HepG2 (cell line): ENCODE data around the gene GLT1D1. TPM values are rescaled to one million over a fixed set of nuclear protein-coding genes. Genes with fewer than 3 reads are reported as not detected.

Experiments used
- ATAC-seq: fragments of 200-7000 bp; cut with Tn5 transposase; 3 replicates; pipeline ENCODE4 v1.9.1; 2020; ENCODE audit warnings: mild to moderate bottlenecking, moderate library complexity
- BruUV-seq: library from RNA; stranded (reverse); fragments of 400-500 nt; replicated peaks from 2 replicates; lab custom pipeline; 2021; lab: Mats Ljungman, UMichigan
- CTCF ChIA-PET: fragments of 300-600 bp; formaldehyde crosslinking; extraction: SDS; loops from one replicate; lab custom pipeline; 2021; ENCODE audit warnings: low total read pairs, inconsistent platforms, low intra/inter-chr PET ratio; lab: Yijun Ruan, JAX
- POLR2A ChIA-PET: fragments of 350-600 bp; sonication (Branson Sonifier 250); formaldehyde crosslinking; loops from one replicate; lab custom pipeline; 2020; ENCODE audit warnings: antibody characterized with exemption, inconsistent platforms; lab: Yijun Ruan, JAX
- DNase-seq: peaks from one replicate; pipeline ENCODE4 v3.0.0-alpha.2; 2015; ENCODE audit warnings: low spot score
- FAIRE-seq: peaks from 3 replicates; lab custom pipeline; 2011; peaks lifted over from hg19 to GRCh38; lab: Jason Lieb, UNC
- H2AFZ ChIP-seq: one replicate; pipeline ENCODE4 v1.6.1; 2011; ENCODE audit warnings: low read length, inconsistent platforms
- H3K27ac ChIP-seq: fragments of 300-600 bp; 3 replicates; pipeline ENCODE4 v1.8.0; 2011; ENCODE audit warnings: mixed run types, mild to moderate bottlenecking, mixed read lengths, low read length, inconsistent platforms; ENCODE audit not compliant: insufficient read depth; ENCODE audit errors: extremely low read length
- H3K27me3 ChIP-seq, 2 experiments: fragments of 200-600 bp in 1 of 2; 2 replicates in 1 of 2; 3 replicates in 1 of 2; pipeline versions ENCODE4 v1.6.0 to v1.8.0; 2011; ENCODE audit warnings: low read length in 2 of 2, mild to moderate bottlenecking in 2 of 2, moderate library complexity in 2 of 2, inconsistent platforms in 1 of 2; ENCODE audit not compliant: insufficient read depth in 2 of 2, control insufficient read depth in 1 of 2
- H3K36me3 ChIP-seq, 2 experiments: fragments of 200-600 bp in 1 of 2; replicated peaks in 1 of 2; 2 replicates in 1 of 2; 3 replicates in 1 of 2; pipeline versions ENCODE4 v1.5.1 to v1.8.0; 2011; ENCODE audit warnings: low read length in 2 of 2, inconsistent platforms in 1 of 2; ENCODE audit not compliant: insufficient read depth in 2 of 2, control insufficient read depth in 1 of 2
- H3K4me1 ChIP-seq: 2 replicates; pipeline ENCODE4 v1.5.1; 2012; ENCODE audit warnings: low read length, inconsistent platforms; ENCODE audit not compliant: insufficient read depth
- H3K4me2 ChIP-seq: 2 replicates; pipeline ENCODE4 v1.6.0; 2011; ENCODE audit warnings: low read depth, low read length, inconsistent platforms
- H3K4me3 ChIP-seq, 3 experiments: fragments of 200-600 bp in 1 of 3; sonication (generic), shearing (Covaris generic) in 1 of 3; replicated peaks in 1 of 3; 2 replicates each; pipeline ENCODE4 v1.5.1; 2011 to 2016; ENCODE audit warnings: low read length in 3 of 3, inconsistent platforms in 2 of 3, low read depth in 2 of 3, mild to moderate bottlenecking in 2 of 3, control low read depth in 1 of 3, mixed read lengths in 1 of 3; ENCODE audit not compliant: insufficient read depth in 1 of 3
- H3K79me2 ChIP-seq: one replicate; pipeline ENCODE4 v1.6.1; 2011; ENCODE audit warnings: low read length, inconsistent platforms; ENCODE audit not compliant: insufficient read depth
- H3K9ac ChIP-seq: 2 replicates; pipeline ENCODE4 v1.6.0; 2011; ENCODE audit warnings: mild to moderate bottlenecking, low read depth, low read length, inconsistent platforms; ENCODE audit not compliant: insufficient read depth
- H3K9me3 ChIP-seq: 2 replicates; pipeline ENCODE4 v1.5.1; 2012; ENCODE audit warnings: mild to moderate bottlenecking, low read length
- H4K20me1 ChIP-seq: 2 replicates; pipeline ENCODE4 v1.6.0; 2011; ENCODE audit warnings: inconsistent platforms, mild to moderate bottlenecking, low read length, moderate library complexity; ENCODE audit not compliant: insufficient read depth
- GTF2F1 ChIP-seq: fragments of 150-350 bp; IDR thresholded peaks from 2 replicates; pipeline ENCODE4 v1.6.1; 2014; ENCODE audit warnings: low read length
- KLF9 ChIP-seq: IDR thresholded peaks from 2 replicates; pipeline ENCODE4 v1.6.1; 2016; ENCODE audit warnings: low read depth
- MLLT10 ChIP-seq: sonication (generic); formaldehyde crosslinking; IDR thresholded peaks from 2 replicates; pipeline ENCODE4 v1.4.0; 2020; ENCODE audit warnings: missing genetic modification reagents
- MZF1 ChIP-seq: sonication (generic); formaldehyde crosslinking; IDR thresholded peaks from 2 replicates; pipeline ENCODE4 v1.8.1; 2023; ENCODE audit warnings: mild to moderate bottlenecking, missing genetic modification reagents, borderline replicate concordance
- PRDM10 ChIP-seq: sonication (generic); formaldehyde crosslinking; IDR thresholded peaks from 2 replicates; pipeline ENCODE4 v1.4.0; 2020; ENCODE audit warnings: low read depth, missing genetic modification reagents
- RBFOX2 ChIP-seq: fragments of 200-400 bp; formaldehyde crosslinking; IDR thresholded peaks from 2 replicates; pipeline ENCODE4 v1.6.1; 2017; ENCODE audit warnings: low read depth, mild to moderate bottlenecking, low read length
- SATB2 ChIP-seq: sonication (generic); formaldehyde crosslinking; IDR thresholded peaks from 2 replicates; pipeline ENCODE4 v1.5.0; 2020; ENCODE audit warnings: missing genetic modification reagents
- TBX2 ChIP-seq: sonication (generic); formaldehyde crosslinking; IDR thresholded peaks from 2 replicates; pipeline ENCODE4 v1.5.0; 2020; ENCODE audit warnings: missing genetic modification reagents, mild to moderate bottlenecking, borderline replicate concordance
- XBP1 ChIP-seq: sonication (generic); formaldehyde crosslinking; IDR thresholded peaks from 2 replicates; pipeline ENCODE4 v1.5.0; 2020; ENCODE audit warnings: missing genetic modification reagents
- XRCC5 ChIP-seq: fragments of 200-400 bp; formaldehyde crosslinking; optimal IDR thresholded peaks from 2 replicates; pipeline ENCODE3; 2017; ENCODE audit warnings: mild to moderate bottlenecking, low read length
- ZBTB33 ChIP-seq: sonication (generic); formaldehyde crosslinking; IDR thresholded peaks from 2 replicates; pipeline ENCODE4 v1.4.0; 2020; ENCODE audit warnings: missing genetic modification reagents
- ZBTB7B ChIP-seq: sonication (generic); formaldehyde crosslinking; IDR thresholded peaks from 2 replicates; pipeline ENCODE4 v1.4.0; 2020; ENCODE audit warnings: missing genetic modification reagents
- ZNF232 ChIP-seq: sonication (generic); formaldehyde crosslinking; IDR thresholded peaks from 2 replicates; pipeline ENCODE4 v1.4.0; 2020; ENCODE audit warnings: missing genetic modification reagents, borderline replicate concordance
- ZNF296 ChIP-seq: sonication (generic); formaldehyde crosslinking; conservative IDR thresholded peaks from 2 replicates; pipeline ENCODE4 v1.5.0; 2020; ENCODE audit warnings: mild to moderate bottlenecking, missing genetic modification reagents
- ZNF350 ChIP-seq: sonication (generic); formaldehyde crosslinking; IDR thresholded peaks from 2 replicates; pipeline ENCODE4 v1.4.0; 2020; ENCODE audit warnings: mild to moderate bottlenecking, low read depth, missing genetic modification reagents, borderline replicate concordance
- ZNF639 ChIP-seq: conservative IDR thresholded peaks from 2 replicates; pipeline ENCODE4 v1.6.1; 2018; ENCODE audit warnings: missing genetic modification reagents
- ZNF781 ChIP-seq: sonication (generic); formaldehyde crosslinking; IDR thresholded peaks from 2 replicates; pipeline ENCODE4 v1.5.1; 2020; ENCODE audit warnings: borderline replicate concordance, mild to moderate bottlenecking, missing genetic modification reagents; ENCODE audit errors: not compliant biosample characterization
- ZSCAN31 ChIP-seq: sonication (generic); formaldehyde crosslinking; IDR thresholded peaks from 2 replicates; pipeline ENCODE4 v1.5.0; 2020; ENCODE audit warnings: low read depth, mild to moderate bottlenecking, missing genetic modification reagents
- WGBS: methylation state at CpG from one replicate; pipeline ENCODE4 v1.1.6; 2017; ENCODE audit warnings: low lambda C conversion rate; 5-methylcytosine and 5-hydroxymethylcytosine counted together
- in situ Hi-C: cut with HindIII; loops from 2 replicates; pipeline ENCODE4 v1.10.0; 2017; ENCODE audit warnings: low pct_unique_long_range_greater_than_20kb; ENCODE audit not compliant: extremely low pct_ligation_motif_present
- intact Hi-C: fragments of 100-400 bp; cut with micrococcal nuclease; formaldehyde crosslinking; loops from one replicate; pipeline ENCODE4 v1.10.0; 2022; ENCODE audit not compliant: unreplicated experiment
- polyA plus RNA-seq, 8 experiments: library from polyadenylated mRNA; depleted of rRNA in 3 of 8; stranded (reverse) in 7 of 8; unstranded in 1 of 8; fragments of >200 nt; fragmentation: Illumina TruSeq in 4 of 8; extraction: Trizol in 4 of 8; gene quantifications; 2 replicates each; pipeline versions ENCODE4 v1.2.1 to v1.2.3, GENCODE V29; 2011 to 2016; ENCODE audit warnings: low read depth in 4 of 8, missing spikeins in 1 of 8, mixed read lengths in 1 of 8; ENCODE audit not compliant: insufficient read depth in 1 of 8
- total RNA-seq, 5 experiments: library from RNA; depleted of rRNA; stranded (reverse); fragments of >200 nt; fragmentation: Illumina TruSeq; extraction: Trizol; gene quantifications; 2 replicates each; pipeline ENCODE4 v1.2.3, GENCODE V29; 2016; ENCODE audit warnings: low read depth in 1 of 5
- TF ChIP-seq, protein P1 (sequence below): IDR thresholded peaks from 2 replicates; pipeline ENCODE4 v1.6.1; 2016; ENCODE audit warnings: missing genetic modification reagents, missing compliant biosample characterization

Gene GLT1D1
- total and polyA plus RNA-seq, 2 of the 13 experiments (the other 11 are each of a cell fraction or from before 2014, with no cell fraction given), result 0.09 to 0.17 TPM

- ATAC-seq (no peak), FAIRE-seq (no peak), DNase-seq (no peak)
- CTCF ChIA-PET, result no interaction called here
- POLR2A ChIA-PET, result no interaction called here
- Histone ChIP-seq H3K4me1 (peaks cover 34% of the 10 kb centered on the region), H3K79me2 (peaks cover 81% of the 10 kb centered on the region), H4K20me1 (peaks cover 16% of the 10 kb centered on the region), H3K9ac (no peak overlapping the region), H3K27me3 (no peaks in the 10 kb centered on the region), H3K27ac (no peak overlapping the region), H3K9me3 (no peaks in the 10 kb centered on the region), H3K4me3 (no peak overlapping the region), H2AFZ (no peak overlapping the region), H3K4me2 (no peak overlapping the region), H3K36me3 (peaks cover 7 to 41% of the 10 kb centered on the region in 2 experiments; a peak in 4 of 5 replicates)
- intact Hi-C loops, result no loop called here
- in situ Hi-C loops, result no loop called here
- BruUV-seq, result no TSS peak
- 98% methylated on average over 4 of the region's 4 CpGs for WGBS
- no peak for TF ChIP-seq ZSCAN31 (CRISPR knock-in tag)
- TF ChIP-seq XRCC5, result no peak
- no peak for TF ChIP-seq MLLT10 (CRISPR knock-in tag)
- no peak for TF ChIP-seq ZNF296 (CRISPR knock-in tag)
- TF ChIP-seq, protein P1, sequence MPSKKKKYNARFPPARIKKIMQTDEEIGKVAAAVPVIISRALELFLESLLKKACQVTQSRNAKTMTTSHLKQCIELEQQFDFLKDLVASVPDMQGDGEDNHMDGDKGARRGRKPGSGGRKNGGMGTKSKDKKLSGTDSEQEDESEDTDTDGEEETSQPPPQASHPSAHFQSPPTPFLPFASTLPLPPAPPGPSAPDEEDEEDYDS (CRISPR knock-in tag), result no peak
- no peak for TF ChIP-seq PRDM10
- TF ChIP-seq ZBTB7B (CRISPR knock-in tag), result no peak
- TF ChIP-seq RBFOX2, result no peak
- no peak for TF ChIP-seq ZNF781 (CRISPR knock-in tag)
- TF ChIP-seq SATB2 (CRISPR knock-in tag), result no peak
- no peak for TF ChIP-seq XBP1
- no peak for TF ChIP-seq GTF2F1
- no peak for TF ChIP-seq TBX2 (CRISPR knock-in tag)
- no peak for TF ChIP-seq KLF9 (CRISPR knock-in tag)
- no peak for TF ChIP-seq ZNF232
- TF ChIP-seq ZNF350 (CRISPR knock-in tag), result no peak
- no peak for TF ChIP-seq ZBTB33 (CRISPR knock-in tag)
- no peak for TF ChIP-seq MZF1 (CRISPR knock-in tag)
- no peak for TF ChIP-seq ZNF639 (CRISPR knock-in tag)
Measured at GRCh38 chr12:128816643-128816920, 36.7 kb upstream of the GLT1D1 start.
